Keratinocyte (primary cell): Measurements from ENCODE around the gene TEDC2. TPM values are rescaled to one million over a fixed set of nuclear protein-coding genes. Genes with fewer than 3 reads are reported as not detected.
A peak's percentile ranks its signal among the peaks of the same experiment; 100 is the strongest.

ENCODE experiments used
- DNase-seq: peaks from one replicate; pipeline ENCODE4 v3.0.0-alpha.2; 2011; ENCODE audit warnings: low read depth, missing footprints, low spot score
- FAIRE-seq: peaks from 2 replicates; lab custom pipeline; 2011; peaks lifted over from hg19 to GRCh38; lab: Jason Lieb, UNC
- H2AFZ ChIP-seq: 2 replicates; pipeline ENCODE4 v1.6.0; 2012; ENCODE audit warnings: low read length, control low read depth, inconsistent platforms; ENCODE audit not compliant: control insufficient read depth
- H3K27ac ChIP-seq: 2 replicates; pipeline ENCODE4 v1.5.1; 2011; ENCODE audit warnings: low read length; ENCODE audit not compliant: control insufficient read depth, insufficient read depth
- H3K27me3 ChIP-seq: 3 replicates; pipeline ENCODE4 v1.6.0; 2011; ENCODE audit warnings: low read length; ENCODE audit not compliant: control insufficient read depth, insufficient read depth; ENCODE audit errors: extremely low read depth
- H3K36me3 ChIP-seq, 2 experiments: 2 replicates in 1 of 2; 3 replicates in 1 of 2; pipeline ENCODE4 v1.5.1; 2011; ENCODE audit warnings: low read length in 2 of 2, mild to moderate bottlenecking in 1 of 2; ENCODE audit not compliant: control insufficient read depth in 2 of 2, insufficient read depth in 2 of 2; ENCODE audit errors: extremely low read depth in 1 of 2
- H3K4me1 ChIP-seq: 3 replicates; pipeline ENCODE4 v1.5.1; 2011; ENCODE audit warnings: low read length; ENCODE audit not compliant: control insufficient read depth, insufficient read depth; ENCODE audit errors: extremely low read depth
- H3K4me2 ChIP-seq: 3 replicates; pipeline ENCODE4 v1.6.0; 2011; ENCODE audit warnings: low read depth, low read length; ENCODE audit not compliant: control insufficient read depth, insufficient read depth; ENCODE audit errors: extremely low read depth
- H3K4me3 ChIP-seq, 3 experiments: fragments of 200-600 bp in 1 of 3; sonication (generic) in 1 of 3; 2 replicates in 2 of 3; 3 replicates in 1 of 3; pipeline ENCODE4 v1.5.1; 2011 to 2016; ENCODE audit warnings: low read length in 3 of 3, mild to moderate bottlenecking in 3 of 3, control low read depth in 2 of 3, inconsistent platforms in 1 of 3, low read depth in 1 of 3, mixed read lengths in 1 of 3, mixed run types in 1 of 3, moderate library complexity in 1 of 3; ENCODE audit not compliant: control insufficient read depth in 2 of 3, insufficient read depth in 2 of 3; ENCODE audit errors: extremely low read depth in 1 of 3
- H3K79me2 ChIP-seq: 2 replicates; pipeline ENCODE4 v1.6.0; 2012; ENCODE audit warnings: low read length; ENCODE audit not compliant: control insufficient read depth, insufficient read depth
- H3K9ac ChIP-seq: 3 replicates; pipeline ENCODE4 v1.6.0; 2011; ENCODE audit warnings: low read length; ENCODE audit not compliant: control insufficient read depth, insufficient read depth; ENCODE audit errors: extremely low read depth
- H3K9me1 ChIP-seq: 3 replicates; pipeline ENCODE4 v1.6.0; 2011; ENCODE audit warnings: low read length; ENCODE audit not compliant: control insufficient read depth, insufficient read depth; ENCODE audit errors: extremely low read depth
- H3K9me3 ChIP-seq: 2 replicates; pipeline ENCODE4 v1.5.1; 2012; ENCODE audit warnings: low read depth, low read length; ENCODE audit not compliant: control insufficient read depth
- H4K20me1 ChIP-seq: 3 replicates; pipeline ENCODE4 v1.6.0; 2011; ENCODE audit warnings: low read length; ENCODE audit not compliant: control insufficient read depth, insufficient read depth; ENCODE audit errors: extremely low read depth
- CTCF ChIP-seq, 3 experiments: IDR thresholded peaks in 1 of 3; conservative IDR thresholded peaks in 1 of 3; optimal IDR thresholded peaks in 1 of 3; 2 replicates in 2 of 3; 3 replicates in 1 of 3; pipeline versions ENCODE3 to v1.5.1; 2011; ENCODE audit warnings: low read length in 3 of 3, mild to moderate bottlenecking in 3 of 3, moderate library complexity in 2 of 3, control low read depth in 1 of 3, inconsistent platforms in 1 of 3; ENCODE audit not compliant: insufficient read depth in 2 of 3; ENCODE audit errors: extremely low read depth in 1 of 3
- EZH2 ChIP-seq: IDR thresholded peaks from one replicate; pipeline ENCODE4 v1.6.1; 2012; ENCODE audit warnings: inconsistent platforms, mild to moderate bottlenecking, low read length, moderate library complexity
- dilution Hi-C: fragments of 300-500 bp; cut with MboI; formaldehyde crosslinking; loops from one replicate; pipeline ENCODE4 v1.7.0; 2020; ENCODE audit warnings: low sequenced_read_pairs; ENCODE audit not compliant: extremely low pct_ligation_motif_present
- polyA plus RNA-seq, 5 experiments: library from polyadenylated mRNA; depleted of rRNA in 3 of 5; stranded (reverse) in 3 of 5; stranded (forward) in 1 of 5; unstranded in 1 of 5; fragments of >200 nt; gene quantifications; 1 replicate in 1 of 5; 2 replicates in 3 of 5; 3 replicates in 1 of 5; pipeline versions ENCODE4 v1.2.1 to v1.2.3, GENCODE V29; 2011 to 2012; ENCODE audit warnings: missing spikeins in 2 of 5, low read depth in 1 of 5, low replicate concordance in 1 of 5

TEDC2 gene
- polyA plus RNA-seq, 1 donor (not counting 4 experiments of a cell fraction or from before 2014, with no cell fraction given): 2.7 TPM

GRCh38 chr16:2466667-2467527, 7.0 kb downstream of the TEDC2 start:
- Histone ChIP-seq H3K9me3 (no peaks in the 10 kb centered on the region), H3K4me3 (no peak overlapping the region), H3K9ac (no peak overlapping the region), H3K79me2 (no peaks in the 10 kb centered on the region), H3K9me1 (no peaks in the 10 kb centered on the region), H3K27ac (no peak overlapping the region), H3K4me1 (peaks cover 11% of the 10 kb centered on the region), H3K27me3 (peaks cover 22% of the 10 kb centered on the region), H3K4me2 (no peak overlapping the region), H4K20me1 (no peaks in the 10 kb centered on the region), H2AFZ (no peak overlapping the region), H3K36me3 (no peaks in the 10 kb centered on the region)
- FAIRE-seq (no peak), DNase-seq (no peak)
- dilution Hi-C loops: no loop called here
- TF ChIP-seq CTCF (optimal IDR thresholded peaks at IDR 0.05 in 1 of 3, IDR thresholded peaks at IDR 0.05 in 1 of 3, conservative IDR thresholded peaks at IDR 0.05 in 1 of 3; ENCODE audit: extremely low read depth in 1 of 3, insufficient read depth in 2 of 3, low read length in 3 of 3) (no peak), EZH2 (no peak)

GRCh38 chr16:2467528-2468232, 7.8 kb downstream of the TEDC2 start:
- DNase-seq: no peak
- peaks cover 28% of the 10 kb centered on the region for H3K27me3 ChIP-seq
- H3K27ac ChIP-seq: no peak overlapping the region
- no peaks in the 10 kb centered on the region for H3K79me2 ChIP-seq
- no peaks in the 10 kb centered on the region for H4K20me1 ChIP-seq
- H3K4me1 ChIP-seq: peaks cover 11% of the 10 kb centered on the region
- peak overlapping the region; percentile 71 for H3K9ac ChIP-seq
- no peaks in the 10 kb centered on the region for H3K9me3 ChIP-seq
- H2AFZ ChIP-seq: peak overlapping the region; percentile 30
- peak overlapping the region; percentile 37 to 64 (median 59) for H3K4me3 ChIP-seq
- no peak for TF ChIP-seq CTCF (optimal IDR thresholded peaks at IDR 0.05 in 1 of 3, IDR thresholded peaks at IDR 0.05 in 1 of 3, conservative IDR thresholded peaks at IDR 0.05 in 1 of 3; ENCODE audit: extremely low read depth in 1 of 3, insufficient read depth in 2 of 3, low read length in 3 of 3)
- TF ChIP-seq EZH2: no peak
- no peaks in the 10 kb centered on the region for H3K9me1 ChIP-seq
- dilution Hi-C loops: no loop called here
- H3K4me2 ChIP-seq: peak overlapping the region; percentile 90
- no peak for FAIRE-seq
- no peaks in the 10 kb centered on the region for H3K36me3 ChIP-seq
